Panc1 (cell line): Measurements from ENCODE around the gene SPEF1.

Experiments used
- POLR2AphosphoS5 ChIP-seq: IDR thresholded peaks from 2 replicates; pipeline ENCODE4 v1.6.1; 2012; ENCODE audit warnings: mild to moderate bottlenecking, low read depth, low read length, moderate library complexity
- SIN3A ChIP-seq: IDR thresholded peaks from 2 replicates; pipeline ENCODE4 v1.6.1; 2012; ENCODE audit warnings: low read depth, mild to moderate bottlenecking, low read length, moderate library complexity, borderline replicate concordance; ENCODE audit not compliant: insufficient read depth
- TF ChIP-seq, protein P1 (sequence below): fragments of 450-650 bp; IDR thresholded peaks from 2 replicates; pipeline ENCODE4 v1.5.1; 2017; ENCODE audit warnings: mild to moderate bottlenecking
- TF ChIP-seq, protein P2 (sequence below), 2 experiments: IDR thresholded peaks; 2 replicates each; pipeline ENCODE4 v1.6.1; 2011 to 2012; ENCODE audit warnings: low read depth in 2 of 2, control low read depth in 1 of 2, low read length in 1 of 2, mild to moderate bottlenecking in 1 of 2, moderate library complexity in 1 of 2; ENCODE audit not compliant: insufficient read depth in 1 of 2

DNA sequence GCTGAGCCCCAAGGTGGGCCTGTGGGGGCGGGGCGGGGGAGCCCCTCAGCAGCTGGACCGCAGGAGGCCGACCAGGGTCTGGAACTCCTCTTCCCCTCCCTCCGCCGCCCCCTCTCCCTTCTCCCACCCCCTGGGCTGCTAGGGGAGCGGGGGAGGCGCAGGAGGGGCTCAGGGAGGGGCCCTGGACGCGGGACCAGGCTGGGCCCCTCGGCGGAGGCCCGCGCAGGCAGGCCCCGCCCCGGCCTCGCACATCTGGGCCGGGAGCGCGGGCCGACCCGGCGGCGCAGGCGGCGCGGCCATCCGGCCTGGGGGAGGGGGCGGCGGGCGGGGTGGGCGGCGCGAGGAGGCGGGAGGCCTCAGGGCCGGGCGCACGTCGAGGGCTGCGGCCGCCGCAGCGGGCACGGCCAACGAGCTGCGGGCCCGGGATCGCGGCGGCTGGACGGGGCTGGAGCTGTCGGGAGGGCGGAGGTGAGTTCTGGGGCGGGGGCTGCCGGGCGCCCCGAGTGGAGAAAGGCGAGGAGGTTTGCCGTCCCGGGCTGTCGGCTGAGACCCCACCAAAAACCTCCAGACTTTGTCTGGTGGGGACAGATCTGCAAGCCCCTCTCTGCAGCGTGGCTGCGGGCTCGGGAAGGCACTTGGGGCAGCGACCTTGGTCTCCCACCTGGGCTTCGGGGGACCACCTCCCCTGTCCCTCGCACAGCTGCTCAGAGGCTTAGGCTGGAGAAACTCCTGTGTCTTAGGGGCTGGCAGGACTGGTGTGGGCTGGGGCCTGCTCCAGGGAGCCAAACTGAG lies 48.7 kb downstream of the SPEF1 start, which contains the start of gene HSPA12B:
- TF ChIP-seq, protein P1, sequence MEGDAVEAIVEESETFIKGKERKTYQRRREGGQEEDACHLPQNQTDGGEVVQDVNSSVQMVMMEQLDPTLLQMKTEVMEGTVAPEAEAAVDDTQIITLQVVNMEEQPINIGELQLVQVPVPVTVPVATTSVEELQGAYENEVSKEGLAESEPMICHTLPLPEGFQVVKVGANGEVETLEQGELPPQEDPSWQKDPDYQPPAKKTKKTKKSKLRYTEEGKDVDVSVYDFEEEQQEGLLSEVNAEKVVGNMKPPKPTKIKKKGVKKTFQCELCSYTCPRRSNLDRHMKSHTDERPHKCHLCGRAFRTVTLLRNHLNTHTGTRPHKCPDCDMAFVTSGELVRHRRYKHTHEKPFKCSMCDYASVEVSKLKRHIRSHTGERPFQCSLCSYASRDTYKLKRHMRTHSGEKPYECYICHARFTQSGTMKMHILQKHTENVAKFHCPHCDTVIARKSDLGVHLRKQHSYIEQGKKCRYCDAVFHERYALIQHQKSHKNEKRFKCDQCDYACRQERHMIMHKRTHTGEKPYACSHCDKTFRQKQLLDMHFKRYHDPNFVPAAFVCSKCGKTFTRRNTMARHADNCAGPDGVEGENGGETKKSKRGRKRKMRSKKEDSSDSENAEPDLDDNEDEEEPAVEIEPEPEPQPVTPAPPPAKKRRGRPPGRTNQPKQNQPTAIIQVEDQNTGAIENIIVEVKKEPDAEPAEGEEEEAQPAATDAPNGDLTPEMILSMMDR, result no peak
- TF ChIP-seq POLR2AphosphoS5 (no peak), SIN3A (no peak)
- TF ChIP-seq, protein P2, sequence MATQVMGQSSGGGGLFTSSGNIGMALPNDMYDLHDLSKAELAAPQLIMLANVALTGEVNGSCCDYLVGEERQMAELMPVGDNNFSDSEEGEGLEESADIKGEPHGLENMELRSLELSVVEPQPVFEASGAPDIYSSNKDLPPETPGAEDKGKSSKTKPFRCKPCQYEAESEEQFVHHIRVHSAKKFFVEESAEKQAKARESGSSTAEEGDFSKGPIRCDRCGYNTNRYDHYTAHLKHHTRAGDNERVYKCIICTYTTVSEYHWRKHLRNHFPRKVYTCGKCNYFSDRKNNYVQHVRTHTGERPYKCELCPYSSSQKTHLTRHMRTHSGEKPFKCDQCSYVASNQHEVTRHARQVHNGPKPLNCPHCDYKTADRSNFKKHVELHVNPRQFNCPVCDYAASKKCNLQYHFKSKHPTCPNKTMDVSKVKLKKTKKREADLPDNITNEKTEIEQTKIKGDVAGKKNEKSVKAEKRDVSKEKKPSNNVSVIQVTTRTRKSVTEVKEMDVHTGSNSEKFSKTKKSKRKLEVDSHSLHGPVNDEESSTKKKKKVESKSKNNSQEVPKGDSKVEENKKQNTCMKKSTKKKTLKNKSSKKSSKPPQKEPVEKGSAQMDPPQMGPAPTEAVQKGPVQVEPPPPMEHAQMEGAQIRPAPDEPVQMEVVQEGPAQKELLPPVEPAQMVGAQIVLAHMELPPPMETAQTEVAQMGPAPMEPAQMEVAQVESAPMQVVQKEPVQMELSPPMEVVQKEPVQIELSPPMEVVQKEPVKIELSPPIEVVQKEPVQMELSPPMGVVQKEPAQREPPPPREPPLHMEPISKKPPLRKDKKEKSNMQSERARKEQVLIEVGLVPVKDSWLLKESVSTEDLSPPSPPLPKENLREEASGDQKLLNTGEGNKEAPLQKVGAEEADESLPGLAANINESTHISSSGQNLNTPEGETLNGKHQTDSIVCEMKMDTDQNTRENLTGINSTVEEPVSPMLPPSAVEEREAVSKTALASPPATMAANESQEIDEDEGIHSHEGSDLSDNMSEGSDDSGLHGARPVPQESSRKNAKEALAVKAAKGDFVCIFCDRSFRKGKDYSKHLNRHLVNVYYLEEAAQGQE (IDR thresholded peaks at IDR 0.05; ENCODE audit: insufficient read depth in 1 of 2, low read depth in 2 of 2, low read length in 1 of 2), result no peak
